ENCODE data around the gene PGA5.
A peak's percentile ranks its signal among the peaks of the same experiment; 100 is the strongest.

PGA5 gene

DNA sequence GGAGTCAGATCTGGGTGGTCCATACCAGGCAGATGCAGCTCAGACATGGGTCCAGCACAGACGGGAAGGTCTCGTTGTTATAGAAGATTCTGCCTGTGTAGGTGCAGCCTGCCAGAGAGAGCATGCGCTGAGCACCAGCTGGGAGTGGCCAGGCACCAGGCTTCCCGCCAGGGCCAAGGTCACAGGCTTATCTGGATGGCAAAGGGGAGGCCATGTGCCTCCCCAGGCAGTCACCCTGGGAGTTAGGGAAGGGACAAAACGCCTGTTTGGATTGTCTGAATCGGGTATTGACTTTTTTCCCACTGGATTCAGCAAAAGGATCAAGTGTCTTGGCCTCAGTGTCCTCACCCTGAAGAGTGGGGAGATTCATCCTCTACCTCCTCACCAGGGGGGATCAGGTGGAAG is 26.5 kb downstream of the PGA5 start:
- peak; percentile 22 for DNase-seq (ENCODE audit: low spot score)

DNA sequence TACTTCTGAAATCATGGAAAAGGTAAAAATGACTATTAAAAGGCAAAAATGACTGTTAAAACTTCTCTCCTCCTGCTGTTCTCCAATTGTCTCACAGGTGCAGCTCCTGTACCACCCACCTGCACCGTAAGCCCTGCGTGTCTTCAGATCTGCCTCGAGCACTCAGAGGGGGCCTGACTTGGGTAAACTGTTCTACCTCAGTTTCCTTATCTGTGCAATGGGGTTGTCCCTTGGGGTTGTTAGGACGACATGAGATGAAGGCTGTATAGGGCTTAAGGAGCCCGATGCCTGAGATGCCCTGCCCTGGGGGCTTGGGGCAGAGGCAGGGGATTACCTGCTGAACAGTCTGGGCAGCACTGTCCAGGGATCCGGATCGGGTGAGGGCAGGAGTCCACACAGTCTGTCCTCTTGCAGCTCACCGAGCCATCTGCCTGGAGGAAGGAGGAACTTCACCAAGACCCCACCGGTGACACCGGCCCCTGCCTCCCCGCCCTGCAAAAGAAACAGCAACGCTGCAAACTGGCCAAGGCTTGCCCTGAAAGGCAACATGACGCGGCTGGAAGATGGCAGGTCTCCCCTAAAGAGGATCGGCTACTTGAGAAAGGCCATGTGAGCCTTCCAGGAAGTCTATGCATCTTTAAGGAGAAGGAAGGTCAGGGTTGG is 27.7 kb downstream of the PGA5 start:
- DNase-seq (ENCODE audit: low spot score), result no peak

DNA sequence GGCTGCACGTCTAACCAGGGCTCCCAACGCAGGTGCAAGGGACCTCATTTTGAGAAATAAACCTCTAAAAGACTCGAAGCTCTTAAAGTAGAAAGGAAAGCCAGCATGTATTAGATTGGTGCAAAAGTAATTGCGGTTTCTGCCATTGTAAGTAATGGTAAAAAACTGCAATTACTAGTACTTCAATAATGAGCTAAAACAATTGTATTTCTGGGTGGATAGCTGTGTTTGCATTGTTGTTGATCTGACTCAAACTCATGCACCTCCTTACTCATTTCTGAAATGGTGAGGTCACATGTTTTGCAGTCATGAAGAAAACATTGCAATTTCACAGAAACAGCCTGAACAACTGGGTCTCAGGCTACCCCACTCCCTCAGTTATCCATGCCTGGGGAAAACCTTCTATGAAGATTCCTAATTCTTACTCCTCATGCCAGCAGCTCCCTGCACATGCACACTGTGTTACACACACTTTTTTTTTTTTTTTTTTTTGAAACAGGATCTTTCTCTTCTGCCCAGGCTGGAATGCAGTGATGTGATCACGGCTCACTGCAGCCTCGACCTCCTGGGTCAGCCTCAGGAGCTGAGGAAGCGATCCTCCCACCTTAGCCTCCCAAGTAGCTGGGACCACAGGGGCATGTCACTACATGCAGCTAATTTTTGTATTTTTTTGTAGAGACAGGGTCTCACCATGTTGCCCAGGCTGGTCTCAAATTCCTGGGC is 29.5 kb downstream of the PGA5 start:
- DNase-seq (ENCODE audit: low spot score), result no peak

DNA sequence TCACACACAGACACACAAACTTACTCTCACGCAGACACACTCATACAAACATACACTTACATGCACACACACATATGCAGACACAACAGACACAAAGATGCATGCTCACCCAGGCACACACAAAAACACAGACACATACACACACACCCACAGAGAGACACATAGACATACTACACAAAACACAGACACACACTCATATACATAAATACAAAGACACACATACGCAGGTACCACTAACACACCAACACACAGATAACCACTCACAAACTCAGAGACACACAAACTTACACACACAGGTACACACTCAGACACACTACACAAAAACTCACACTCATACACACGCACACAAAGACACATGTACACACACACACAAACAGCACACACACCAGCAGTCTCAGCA is 31.8 kb downstream of the PGA5 start:
- DNase-seq (ENCODE audit: low spot score), result no peak

DNA sequence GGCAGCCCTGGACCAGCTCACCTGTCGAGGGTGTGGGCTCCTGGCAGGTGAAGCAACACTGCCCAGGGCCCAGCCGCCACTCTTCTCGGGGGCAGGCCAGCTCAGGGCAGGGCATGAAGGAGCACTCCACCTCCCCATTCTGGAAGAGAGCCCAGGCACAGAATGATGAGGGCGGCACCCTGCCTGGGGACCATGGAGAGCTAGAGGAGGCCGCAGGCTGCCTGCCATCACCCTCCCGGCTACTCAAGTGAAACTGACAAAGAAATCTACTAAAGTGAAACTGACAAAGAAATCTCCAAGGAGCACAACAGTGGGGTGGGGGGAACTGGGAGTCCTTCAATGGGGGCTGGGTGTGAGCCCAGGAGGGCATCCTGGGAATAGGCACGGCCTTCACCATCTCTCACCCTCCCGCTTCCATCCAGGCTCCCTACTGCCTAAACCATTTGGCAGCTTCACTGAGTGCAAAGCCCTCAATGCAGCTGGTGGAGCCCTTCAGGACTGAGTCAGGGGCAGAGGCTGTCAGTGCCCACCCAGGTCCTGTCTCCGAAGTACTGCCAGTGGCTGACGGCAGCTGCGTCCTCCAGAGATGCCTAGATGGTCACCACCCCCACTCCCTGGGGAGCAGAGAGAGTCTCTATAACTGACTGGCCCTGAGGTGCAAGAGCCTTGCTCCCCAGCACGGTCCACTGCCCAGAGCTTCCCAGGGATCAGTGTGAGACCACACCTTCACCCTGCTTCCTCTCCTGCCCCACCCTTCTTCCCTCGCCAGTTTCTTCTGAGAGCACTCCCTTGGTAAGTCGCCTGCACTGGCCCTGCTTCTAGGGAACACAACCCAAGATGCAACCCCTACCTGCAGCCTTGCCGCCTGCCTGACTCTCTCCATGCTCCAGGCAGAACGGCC is 32.5 kb downstream of the PGA5 start:
- no peak for DNase-seq (ENCODE audit: low spot score)

DNA sequence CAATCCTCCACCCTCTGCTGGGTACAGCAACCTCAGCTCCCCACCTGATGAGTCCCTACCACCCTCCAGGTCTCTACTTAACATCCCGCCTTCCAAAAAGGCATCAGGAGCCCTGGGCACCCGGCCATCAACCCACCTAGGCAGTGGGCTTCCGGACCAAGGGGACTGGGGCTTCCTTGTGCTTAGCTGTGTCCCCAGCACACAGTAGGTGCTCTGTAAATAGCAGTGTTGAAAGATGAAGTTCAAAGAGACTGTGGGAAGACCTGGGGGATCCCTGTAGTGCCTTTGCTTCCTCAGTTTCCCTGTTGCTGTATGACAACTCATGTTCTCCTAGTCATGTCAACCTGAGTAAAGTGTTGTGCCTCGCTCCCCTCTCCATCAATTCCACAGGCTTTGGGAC is 33.1 kb downstream of the PGA5 start:
- no peak for DNase-seq (ENCODE audit: low spot score)

DNA sequence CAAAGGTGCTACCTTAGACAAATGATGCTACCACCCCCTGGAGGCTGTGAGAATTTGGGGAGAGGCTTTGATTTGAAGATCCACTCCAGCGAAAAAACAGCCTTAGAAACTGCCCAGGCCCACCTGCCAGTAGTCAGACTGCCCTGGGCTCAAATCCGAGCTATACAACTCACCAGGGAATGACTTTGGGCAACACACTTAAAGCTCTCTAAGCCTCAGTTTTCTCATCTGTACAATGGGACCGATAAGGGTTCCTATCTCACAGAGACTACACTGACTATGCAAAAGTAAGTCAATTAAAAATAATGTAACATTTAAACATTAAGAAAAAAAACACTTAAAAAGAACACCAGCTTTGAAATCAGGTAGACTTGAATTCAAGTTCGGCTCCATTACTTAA is 34.2 kb downstream of the PGA5 start:
- DNase-seq (ENCODE audit: low spot score), result no peak

DNA sequence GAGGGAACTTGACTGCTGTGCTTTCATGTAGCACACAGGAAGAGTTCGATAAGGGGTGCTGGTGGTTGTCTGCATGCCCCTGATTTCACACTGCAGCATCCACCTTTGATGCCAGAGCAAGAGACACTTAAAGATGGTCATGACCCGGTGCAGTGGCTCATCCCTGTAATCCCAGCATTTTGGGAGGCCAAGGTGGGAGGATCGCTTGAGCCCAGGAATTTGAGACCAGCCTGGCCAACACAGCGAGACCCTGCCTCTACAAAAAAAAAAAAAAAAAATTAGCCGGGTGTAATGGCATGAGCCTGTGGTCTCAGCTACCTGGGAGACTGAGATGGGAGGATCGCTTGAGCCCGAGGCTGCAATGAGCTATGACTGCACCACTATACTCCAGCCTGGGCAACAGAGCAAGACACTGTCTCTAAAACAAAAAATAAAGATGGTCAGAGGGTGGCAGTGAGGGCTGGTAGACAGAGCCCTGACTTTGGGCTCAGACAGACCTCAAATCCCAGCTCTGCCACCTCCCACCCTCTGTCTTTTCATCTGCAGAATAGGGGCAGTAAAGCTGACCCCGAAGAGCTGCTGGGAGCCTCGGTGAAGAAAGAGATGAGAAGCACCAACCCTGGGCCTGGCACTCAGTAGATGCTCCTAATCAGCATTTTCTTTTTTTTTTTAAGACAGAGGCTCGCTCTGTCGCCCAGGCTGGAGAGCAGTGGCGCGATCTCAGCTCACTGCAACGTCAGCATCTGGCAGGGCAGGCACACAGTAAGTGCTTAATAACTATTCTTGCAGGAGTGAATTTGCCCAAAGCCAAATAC is 36.4 kb downstream of the PGA5 start:
- DNase-seq (ENCODE audit: low spot score), result no peak

DNA sequence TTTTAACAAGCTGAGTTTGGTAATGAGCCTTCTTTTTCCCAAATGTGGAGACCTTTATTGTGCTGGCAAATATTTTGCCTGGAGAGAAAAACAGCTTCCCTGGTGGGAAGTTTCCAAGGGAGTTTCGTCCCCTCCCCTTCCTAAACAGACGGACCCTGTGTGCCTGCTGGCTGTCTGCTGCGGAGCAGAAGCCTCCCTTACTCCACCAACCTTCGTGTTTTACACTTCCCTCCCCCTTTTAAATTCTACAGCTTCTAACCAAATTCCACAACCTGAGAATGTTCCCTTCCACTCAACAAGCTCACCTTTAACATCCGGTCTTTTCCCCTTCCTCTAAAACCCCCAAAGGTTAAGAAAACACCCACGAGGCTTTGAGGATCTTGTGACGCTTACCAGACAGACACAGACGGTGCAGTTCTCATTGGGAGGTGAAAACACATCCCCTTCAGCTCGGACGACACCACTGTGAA is 37.1 kb downstream of the PGA5 start:
- DNase-seq (ENCODE audit: low spot score), result no peak

DNA sequence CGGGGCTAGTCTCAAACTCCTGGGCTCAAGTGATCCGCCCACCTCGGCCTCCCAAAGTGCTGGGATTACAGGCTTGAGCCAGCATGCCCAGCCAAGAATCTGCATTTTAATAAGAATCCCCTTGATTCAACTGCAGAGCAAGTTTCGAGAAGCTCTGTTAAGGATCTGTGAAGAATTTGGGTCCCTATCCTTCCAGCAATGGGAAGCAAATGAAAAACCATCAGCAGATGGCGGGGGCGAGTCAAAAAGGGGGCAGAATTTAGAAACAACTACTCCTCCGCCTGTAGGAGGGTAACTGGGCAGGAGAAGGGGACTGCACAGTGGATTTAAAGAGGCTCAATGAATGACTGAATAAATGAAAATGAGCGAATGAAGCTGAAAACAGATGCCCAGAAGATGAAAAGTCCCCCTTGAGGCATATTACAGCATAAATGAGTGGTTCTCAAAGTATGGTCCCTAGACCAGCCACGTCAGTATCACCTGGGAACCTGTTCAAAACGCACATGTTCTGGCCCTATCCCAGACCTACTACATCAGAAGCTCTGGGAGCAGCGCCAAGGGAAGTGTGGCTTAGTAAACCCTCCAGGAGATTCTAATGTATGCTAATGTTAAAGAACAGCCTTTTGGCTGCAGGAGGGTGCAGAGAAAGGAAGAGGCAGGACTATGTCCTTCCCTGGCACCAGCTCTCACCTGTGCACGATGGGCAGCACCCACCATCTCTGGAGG is 39.1 kb downstream of the PGA5 start:
- no peak for DNase-seq (ENCODE audit: low spot score)

DNA sequence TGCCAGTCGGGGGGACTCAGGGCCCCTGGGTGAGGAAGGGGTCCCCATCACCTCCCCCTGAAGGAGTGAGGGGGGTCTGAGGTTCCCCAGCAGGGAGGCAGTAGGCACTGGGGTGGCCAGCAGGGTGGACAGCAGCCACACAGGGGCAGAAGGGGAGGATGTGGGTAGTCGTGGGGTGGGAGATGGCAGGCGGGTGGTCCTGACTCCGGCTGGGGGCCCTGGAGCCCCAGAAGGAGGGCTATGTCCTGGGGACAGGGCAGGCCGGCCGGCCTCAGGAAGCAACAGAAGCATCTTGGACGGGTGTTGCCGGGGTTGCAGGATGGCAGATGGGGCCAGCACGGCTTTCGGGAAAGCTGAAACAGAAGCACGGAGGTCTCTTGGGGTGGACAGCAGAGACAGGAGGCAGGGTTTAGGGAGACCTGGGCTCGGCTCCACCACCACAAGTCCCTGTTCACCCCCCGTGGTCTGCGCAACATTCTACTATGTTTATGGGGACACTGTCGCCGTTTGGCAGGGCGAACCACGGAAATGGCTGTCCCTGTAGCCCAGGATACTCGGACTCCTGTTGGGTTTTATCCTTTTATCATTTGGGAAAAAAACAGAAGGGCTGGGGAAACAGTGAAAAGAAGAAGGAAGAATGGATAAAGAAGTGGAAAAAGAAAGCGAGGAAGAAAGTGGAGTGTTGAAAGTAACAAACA is 40.1 kb downstream of the PGA5 start:
- DNase-seq (ENCODE audit: low spot score), result no peak

DNA sequence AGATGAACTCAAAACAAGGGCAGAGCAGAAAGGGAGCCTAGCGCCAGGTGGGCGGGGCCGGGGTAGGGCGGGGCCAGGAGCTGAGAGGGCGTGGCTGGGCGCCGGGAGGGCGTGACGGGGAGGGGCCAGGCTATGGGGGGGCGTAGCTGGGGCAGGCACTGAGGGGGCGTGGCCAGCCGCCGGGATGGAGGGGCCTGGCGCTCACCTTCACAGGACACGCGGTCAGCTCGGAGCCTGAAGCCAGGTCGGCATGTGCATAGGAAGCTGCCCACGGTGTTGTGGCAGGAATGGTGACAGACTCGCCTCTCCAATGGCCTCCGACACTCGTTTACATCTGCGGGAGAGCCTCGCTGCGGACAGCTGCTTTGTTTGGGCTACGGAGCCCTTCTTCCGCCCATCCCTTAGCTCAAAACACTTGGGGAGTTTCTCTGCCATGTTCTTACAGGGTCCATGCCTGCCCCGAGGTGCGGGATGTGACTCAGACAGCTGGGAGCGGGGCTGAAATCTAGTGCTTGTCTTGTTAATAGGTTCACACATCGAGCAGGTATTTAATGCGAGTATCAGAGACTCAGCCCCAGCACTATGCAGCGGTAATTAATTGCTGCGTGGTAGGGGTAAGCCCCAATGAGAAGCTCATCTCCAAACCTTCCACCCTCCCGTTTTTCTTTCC is 40.7 kb downstream of the PGA5 start:
- peak; percentile 48 for DNase-seq (ENCODE audit: low spot score)

DNA sequence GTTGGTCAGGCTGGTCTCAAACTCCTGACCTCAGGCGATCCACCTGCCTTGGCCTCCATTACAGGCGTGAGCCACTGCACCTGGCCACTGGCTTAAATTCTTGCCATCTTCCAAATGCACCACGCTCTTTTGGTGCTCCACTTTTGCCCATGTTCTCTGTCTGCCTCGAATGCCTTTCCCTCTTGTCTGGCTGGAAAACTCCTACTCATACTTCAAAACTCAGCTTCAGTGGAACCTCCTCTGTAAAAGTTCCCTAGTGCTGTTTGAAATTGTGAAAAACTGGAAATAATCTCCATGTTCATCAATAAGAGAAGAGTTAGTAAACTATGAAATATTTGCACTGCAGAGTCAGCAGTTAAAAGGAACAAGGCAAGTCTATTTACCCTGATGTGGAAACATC is 42.6 kb downstream of the PGA5 start:
- DNase-seq (ENCODE audit: low spot score), result no peak

DNA sequence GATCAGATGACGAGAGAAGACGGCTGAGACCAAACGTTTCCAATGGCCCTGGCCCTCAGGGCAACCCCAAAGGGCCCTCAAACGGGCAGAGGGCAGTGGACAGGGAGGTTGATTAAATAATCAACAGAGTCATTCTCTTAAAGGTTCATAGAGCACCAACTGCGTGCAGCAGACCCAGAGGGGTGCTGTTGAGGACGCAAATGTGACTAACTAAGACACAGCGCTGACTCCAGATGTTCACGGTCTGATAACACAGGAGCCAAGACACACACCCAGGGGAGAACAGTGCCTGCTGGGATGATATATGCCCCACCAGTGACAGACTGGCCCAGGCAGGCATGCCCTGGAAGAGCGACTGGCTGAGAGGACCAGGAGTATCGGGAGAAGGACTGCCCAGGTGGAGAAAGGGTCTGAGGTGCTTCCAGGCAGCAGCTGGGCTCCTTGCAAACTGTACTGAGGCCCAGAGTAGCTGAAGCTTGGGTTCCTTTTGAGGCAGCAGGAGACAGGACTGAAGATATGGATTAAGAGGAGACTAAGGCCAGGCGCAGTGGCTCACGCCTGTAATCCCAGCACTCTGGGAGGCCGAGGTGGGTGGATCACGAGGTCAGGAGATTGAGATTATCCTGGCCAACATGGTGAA is 46.5 kb downstream of the PGA5 start:
- no peak for DNase-seq (ENCODE audit: low spot score)

DNA sequence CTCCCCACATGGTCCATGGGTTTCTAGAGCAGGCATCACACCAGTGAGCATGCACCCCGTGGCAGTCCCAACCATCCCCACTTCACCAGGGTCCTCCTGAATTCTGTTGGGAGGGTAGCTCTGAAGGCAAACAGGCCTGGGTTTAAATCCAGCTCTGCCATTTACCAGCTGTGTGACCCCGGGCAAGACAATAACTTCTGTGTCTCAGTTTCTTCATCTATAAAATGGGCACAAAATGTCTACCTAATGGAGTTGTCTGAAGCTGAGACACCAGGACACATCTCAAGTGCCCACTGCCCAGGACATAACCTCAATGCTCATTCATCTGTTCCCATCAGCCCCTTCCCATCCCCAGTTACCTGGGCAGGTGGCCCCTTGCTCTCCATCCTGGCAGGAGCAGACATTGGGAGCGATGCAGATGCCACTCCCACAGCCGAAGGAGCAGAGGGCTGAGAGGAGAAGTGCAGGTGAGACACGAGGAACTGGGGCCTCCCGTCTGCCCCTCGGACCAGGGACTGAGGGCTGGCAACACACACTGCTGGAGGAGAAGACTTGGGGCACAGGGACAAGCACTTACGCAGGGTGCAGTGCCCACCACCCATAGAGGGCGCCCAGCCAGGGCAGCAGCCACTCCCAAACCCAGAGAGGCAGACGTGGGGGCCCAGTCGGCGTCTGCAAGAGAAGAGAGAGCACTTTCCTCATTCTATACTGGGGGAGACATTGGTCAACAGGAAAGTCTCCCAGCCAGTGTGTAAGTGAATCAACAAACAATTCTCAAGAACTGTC is 50.1 kb downstream of the PGA5 start:
- DNase-seq (ENCODE audit: low spot score), result no peak

DNA sequence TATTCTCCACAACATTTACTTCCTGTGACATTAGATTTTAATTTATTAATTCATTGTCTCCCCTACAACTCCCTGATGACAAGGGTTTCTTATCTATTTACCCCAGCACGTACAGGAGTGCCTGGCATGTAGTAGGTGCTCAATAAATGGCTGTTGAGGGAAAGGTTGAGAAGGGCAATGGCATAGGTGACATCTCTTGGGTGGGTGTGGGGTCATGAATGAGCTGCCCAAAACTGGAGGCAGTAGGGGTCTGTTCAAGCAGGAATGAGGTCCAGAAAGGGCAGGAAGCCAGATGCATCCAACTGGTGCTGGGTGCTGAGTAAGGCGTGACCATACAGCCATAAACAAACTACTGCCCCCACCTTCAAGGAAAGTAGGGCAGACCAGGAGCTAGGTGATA is 51.4 kb downstream of the PGA5 start:
- DNase-seq (ENCODE audit: low spot score), result no peak

DNA sequence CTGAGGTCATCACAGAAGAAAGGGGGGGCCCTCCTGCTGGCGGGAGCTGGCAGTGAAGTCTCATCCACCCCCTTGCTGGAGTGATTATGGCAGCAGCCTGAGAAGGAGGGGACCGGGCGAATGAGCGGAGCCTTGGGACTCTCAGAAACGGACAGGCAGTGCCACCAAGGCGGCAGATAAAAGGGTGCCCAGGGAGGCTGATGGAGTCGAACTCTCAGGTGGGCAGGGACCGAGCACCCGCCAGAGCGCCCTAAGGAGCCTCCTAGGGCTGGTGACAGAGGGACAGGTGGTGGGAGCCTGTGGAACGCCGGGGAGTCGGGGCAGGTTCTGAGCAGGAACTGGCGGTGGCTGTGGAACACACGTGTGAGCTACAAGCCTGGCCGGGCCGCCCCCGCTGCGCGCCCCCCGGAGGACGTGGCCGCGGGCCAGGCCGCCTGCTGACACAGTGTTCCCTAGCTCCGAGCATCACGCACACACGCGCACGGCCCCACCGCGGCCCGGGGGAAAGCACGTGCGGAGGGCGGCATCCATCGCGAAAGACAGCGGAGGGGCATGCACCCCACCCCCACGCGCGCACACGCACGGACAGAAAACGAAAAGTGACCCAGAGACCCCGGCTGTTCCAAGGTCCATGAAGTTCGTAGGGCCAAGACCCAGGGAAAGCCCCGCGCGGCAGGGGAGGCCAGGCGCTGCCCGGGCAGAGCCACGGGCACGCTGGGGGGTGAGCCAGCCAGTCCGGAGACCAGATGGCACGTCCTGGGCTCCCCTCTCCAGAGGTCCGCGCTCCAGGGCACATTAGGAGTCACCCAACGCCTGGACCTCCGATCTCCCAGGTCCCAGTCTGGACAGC is 53.1 kb downstream of the PGA5 start:
- DNase-seq (ENCODE audit: low spot score), result peak; percentile 34

Measured in LoVo (cell line).